Gastroesophageal sphincter (tissue), 4 donors: Measurements from ENCODE around the gene LGI1. TPM values are rescaled to one million over a fixed set of nuclear protein-coding genes. Genes with fewer than 3 reads are reported as not detected.
"Not testable (repeated sequence)": the region's sequence is repeated elsewhere in the genome, so short reads cannot be mapped to it uniquely, and the experiment has no call there.

Source experiments
- ATAC-seq: fragments of 150-250 bp; one replicate; pipeline ENCODE4 v1.9.1; 2016; ENCODE audit warnings: mild to moderate bottlenecking, moderate library complexity
- H3K27ac ChIP-seq, 4 donors: fragments of 200-600 bp; sonication (generic) in 3 of 4; 1 replicate in 3 of 4; 2 replicates in 1 of 4; pipeline ENCODE4 v1.5.1; 2016 to 2019
- H3K27me3 ChIP-seq: fragments of 200-600 bp; sonication (generic); one replicate; pipeline ENCODE4 v1.5.1; 2019
- H3K36me3 ChIP-seq, 2 donors: fragments of 200-600 bp; sonication (generic); one replicate each; pipeline ENCODE4 v1.5.1; 2019; ENCODE audit warnings: control low read depth in 1 of 2
- H3K4me1 ChIP-seq, 3 donors: fragments of 200-600 bp; sonication (generic); 1 replicate in 2 of 3; 2 replicates in 1 of 3; pipeline ENCODE4 v1.5.1; 2016 to 2019; ENCODE audit warnings: control low read depth in 2 of 3
- H3K4me3 ChIP-seq, 2 donors: fragments of 200-600 bp; sonication (generic); one replicate each; pipeline ENCODE4 v1.5.1; 2019; ENCODE audit warnings: mild to moderate bottlenecking in 1 of 2, moderate library complexity in 1 of 2
- H3K9me3 ChIP-seq, 3 donors: fragments of 200-600 bp; sonication (generic); one replicate each; pipeline ENCODE4 v1.5.1; 2017 to 2019; ENCODE audit warnings: control low read depth in 2 of 3
- EP300 ChIP-seq: sonication (generic); formaldehyde crosslinking; IDR thresholded peaks from one replicate; pipeline ENCODE4 v1.6.1; 2017; ENCODE audit warnings: antibody characterized with exemption, mild to moderate bottlenecking
- POLR2A ChIP-seq, 2 donors: fragments of 450-650 bp; IDR thresholded peaks; one replicate each; pipeline ENCODE4 v1.6.1; 2017; ENCODE audit warnings: antibody characterized with exemption in 2 of 2, mild to moderate bottlenecking in 2 of 2, moderate library complexity in 1 of 2
- POLR2AphosphoS5 ChIP-seq: sonication (generic); formaldehyde crosslinking; IDR thresholded peaks from one replicate; pipeline ENCODE4 v1.6.1; 2017; ENCODE audit warnings: antibody characterized with exemption
- WGBS, 2 donors: methylation state at CpG; one replicate each; pipeline ENCODE4 v1.1.5; 2018; ENCODE audit warnings: low coverage in 1 of 2; 5-methylcytosine and 5-hydroxymethylcytosine counted together
- total RNA-seq, 4 donors: library from RNA; depleted of rRNA; stranded (reverse); fragments of >200 nt; gene quantifications; one replicate each; pipeline ENCODE4 v1.1.0, GENCODE V29; 2016
- TF ChIP-seq, protein P1 (sequence below), 4 experiments: fragments of 200-600 bp in 2 of 4; fragments of 450-650 bp in 2 of 4; sonication (generic) in 1 of 4; IDR thresholded peaks; one replicate each; pipeline ENCODE4 v1.5.1; 2017 to 2019; ENCODE audit warnings: antibody characterized with exemption in 4 of 4, mild to moderate bottlenecking in 2 of 4, moderate library complexity in 2 of 4

Gene LGI1
- total RNA-seq, 4 donors from 2014 or later, result 0.17 to 1.9 (median 0.35) TPM; not detected in 1

DNA sequence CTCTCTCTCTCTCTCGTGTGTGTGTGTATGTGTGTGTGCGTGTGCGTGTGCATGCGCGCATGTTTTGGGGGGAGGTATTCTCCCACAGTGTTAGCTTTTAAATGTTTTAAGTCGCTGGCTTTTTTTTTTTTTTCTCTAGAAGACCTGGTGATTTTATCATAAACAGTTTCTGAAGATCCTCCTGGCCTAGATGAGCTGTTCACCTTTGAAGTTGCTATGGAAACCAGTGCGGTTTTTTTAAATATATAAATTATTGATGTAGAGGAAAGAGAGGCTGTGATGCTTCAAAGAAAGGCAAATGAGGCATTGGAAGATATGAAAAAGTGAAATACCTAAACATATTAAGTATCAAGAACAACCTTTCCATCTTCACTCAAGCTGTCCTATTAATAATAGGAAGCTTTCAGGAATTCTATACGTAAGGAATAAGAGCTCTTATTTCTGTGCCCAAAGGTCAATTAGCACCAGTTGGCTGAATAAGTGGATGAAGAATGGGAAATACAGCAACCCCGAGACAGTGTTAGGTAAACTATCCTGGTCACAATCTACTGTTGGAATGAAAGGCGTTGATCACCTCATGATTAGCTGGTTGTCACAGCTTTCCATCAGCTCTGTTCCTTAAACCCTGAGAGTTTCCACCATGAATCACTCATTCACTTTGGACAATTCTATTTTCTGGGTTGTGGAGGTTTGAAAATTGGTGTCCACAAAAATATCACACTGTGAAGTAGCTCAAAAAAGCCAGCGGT lies 69.5 kb downstream of the LGI1 start:
- peaks cover 4% of the 10 kb centered on the region for H3K27me3 ChIP-seq
- H3K9me3 ChIP-seq, result no peaks in the 10 kb centered on the region
- H3K36me3 ChIP-seq, result no peaks in the 10 kb centered on the region
- no peak overlapping the region for H3K4me3 ChIP-seq
- ATAC-seq, result no peak
- no peaks in the 10 kb centered on the region for H3K4me1 ChIP-seq
- H3K27ac ChIP-seq, result no peak overlapping the region
- WGBS, 2 donors, result 70 to 86% methylated on average over 9 to 11 of the region's 11 CpGs
- TF ChIP-seq EP300 (no peak), POLR2AphosphoS5 (no peak), POLR2A (IDR thresholded peaks at IDR 0.05) (no peak)
- TF ChIP-seq, protein P1, sequence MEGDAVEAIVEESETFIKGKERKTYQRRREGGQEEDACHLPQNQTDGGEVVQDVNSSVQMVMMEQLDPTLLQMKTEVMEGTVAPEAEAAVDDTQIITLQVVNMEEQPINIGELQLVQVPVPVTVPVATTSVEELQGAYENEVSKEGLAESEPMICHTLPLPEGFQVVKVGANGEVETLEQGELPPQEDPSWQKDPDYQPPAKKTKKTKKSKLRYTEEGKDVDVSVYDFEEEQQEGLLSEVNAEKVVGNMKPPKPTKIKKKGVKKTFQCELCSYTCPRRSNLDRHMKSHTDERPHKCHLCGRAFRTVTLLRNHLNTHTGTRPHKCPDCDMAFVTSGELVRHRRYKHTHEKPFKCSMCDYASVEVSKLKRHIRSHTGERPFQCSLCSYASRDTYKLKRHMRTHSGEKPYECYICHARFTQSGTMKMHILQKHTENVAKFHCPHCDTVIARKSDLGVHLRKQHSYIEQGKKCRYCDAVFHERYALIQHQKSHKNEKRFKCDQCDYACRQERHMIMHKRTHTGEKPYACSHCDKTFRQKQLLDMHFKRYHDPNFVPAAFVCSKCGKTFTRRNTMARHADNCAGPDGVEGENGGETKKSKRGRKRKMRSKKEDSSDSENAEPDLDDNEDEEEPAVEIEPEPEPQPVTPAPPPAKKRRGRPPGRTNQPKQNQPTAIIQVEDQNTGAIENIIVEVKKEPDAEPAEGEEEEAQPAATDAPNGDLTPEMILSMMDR (IDR thresholded peaks at IDR 0.05), result no peak

DNA sequence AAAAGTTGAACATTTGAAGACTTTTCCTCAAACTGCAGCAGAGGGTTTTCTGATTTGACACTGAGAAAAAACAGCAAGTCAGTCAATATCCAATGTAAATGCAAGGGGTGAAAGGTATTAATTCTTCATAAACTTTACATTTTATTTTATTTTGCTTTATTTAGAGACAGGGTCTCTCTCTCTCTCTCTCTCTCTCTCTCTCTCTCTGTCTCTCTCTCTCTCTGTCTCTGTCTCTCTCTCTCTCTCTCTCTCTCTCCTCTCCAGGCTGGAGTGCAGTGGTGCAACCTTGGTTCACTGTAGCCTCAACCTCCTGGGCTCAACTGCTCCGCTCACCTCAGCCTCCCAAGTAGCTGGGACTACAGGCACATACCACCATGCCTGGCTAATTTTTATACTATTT lies 73.3 kb downstream of the LGI1 start:
- H3K4me3 ChIP-seq, H3K4me1 ChIP-seq, ATAC-seq, H3K36me3 ChIP-seq, H3K27ac ChIP-seq, H3K27me3 ChIP-seq: not testable (repeated sequence)
- WGBS, 2 donors, result 89% methylated on average over 1 of the region's 1 CpG; no CpG with 5 or more reads in 1 of the 2 donors
- H3K9me3 ChIP-seq, result peaks cover 0 to 11% (median 0%) of the 10 kb centered on the region in 3 donors

DNA sequence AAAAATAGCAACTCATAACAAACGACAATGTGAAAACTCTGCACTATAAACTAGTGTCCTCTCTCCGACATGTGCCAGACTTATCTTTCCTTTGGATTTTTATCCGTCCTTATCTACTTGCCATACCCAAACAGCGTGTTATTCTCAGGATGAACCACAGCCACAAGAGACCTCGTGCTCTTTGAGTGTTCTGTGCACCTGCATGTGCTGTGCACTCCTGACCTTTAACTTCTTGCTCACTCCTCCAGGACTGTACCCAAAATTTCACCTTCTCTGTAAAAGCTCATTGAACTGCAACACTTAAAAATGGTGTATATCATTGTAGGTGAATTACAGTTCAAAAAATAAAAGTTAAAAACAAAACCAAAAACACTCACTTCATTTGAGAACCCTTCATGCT lies 78.0 kb downstream of the LGI1 start:
- H3K27me3 ChIP-seq, result no peaks in the 10 kb centered on the region
- no peak for ATAC-seq
- H3K4me1 ChIP-seq, result no peaks in the 10 kb centered on the region
- H3K4me3 ChIP-seq, result no peak overlapping the region
- H3K27ac ChIP-seq, result no peak overlapping the region
- H3K9me3 ChIP-seq, result peaks cover 0 to 11% (median 0%) of the 10 kb centered on the region in 3 donors
- H3K36me3 ChIP-seq, result no peaks in the 10 kb centered on the region
- 52% methylated on average over 5 of the region's 5 CpGs for WGBS, 2 donors
- TF ChIP-seq EP300 (no peak), POLR2AphosphoS5 (no peak), POLR2A (IDR thresholded peaks at IDR 0.05) (no peak)
- TF ChIP-seq, protein P1 (IDR thresholded peaks at IDR 0.05), result no peak

DNA sequence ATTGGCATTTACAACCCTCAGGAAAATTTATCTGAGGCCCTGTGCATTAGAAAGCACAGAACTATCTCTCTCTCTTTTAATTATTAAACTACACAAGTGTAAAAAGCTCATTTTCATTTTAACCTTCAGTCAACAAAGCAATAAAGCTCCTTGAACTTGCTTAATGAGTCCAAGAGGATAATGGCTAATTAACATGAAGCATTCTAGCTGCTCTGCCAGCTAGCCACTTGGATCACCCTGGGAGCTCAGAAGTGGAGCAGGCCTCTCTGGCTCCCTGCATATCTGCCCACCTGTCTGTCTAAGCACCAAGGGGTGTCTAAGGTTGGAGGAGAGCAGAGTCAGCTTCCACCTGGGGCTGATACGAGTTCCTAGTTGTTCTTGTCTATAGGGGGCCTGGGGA lies 80.1 kb downstream of the LGI1 start:
- Histone ChIP-seq H3K27ac (no peak overlapping the region), H3K27me3 (no peaks in the 10 kb centered on the region), H3K36me3 (no peaks in the 10 kb centered on the region), H3K4me1 (no peaks in the 10 kb centered on the region), H3K4me3 (no peak overlapping the region), H3K9me3 (peaks cover 0 to 11% (median 0%) of the 10 kb centered on the region in 3 donors)
- TF ChIP-seq EP300 (no peak), POLR2A (IDR thresholded peaks at IDR 0.05) (no peak), POLR2AphosphoS5 (no peak)
- TF ChIP-seq, protein P1 (IDR thresholded peaks at IDR 0.05), result no peak
- WGBS, 2 donors, result 57% methylated on average over 1 of the region's 1 CpG; no CpG with 5 or more reads in 1 of the 2 donors
- no peak for ATAC-seq

DNA sequence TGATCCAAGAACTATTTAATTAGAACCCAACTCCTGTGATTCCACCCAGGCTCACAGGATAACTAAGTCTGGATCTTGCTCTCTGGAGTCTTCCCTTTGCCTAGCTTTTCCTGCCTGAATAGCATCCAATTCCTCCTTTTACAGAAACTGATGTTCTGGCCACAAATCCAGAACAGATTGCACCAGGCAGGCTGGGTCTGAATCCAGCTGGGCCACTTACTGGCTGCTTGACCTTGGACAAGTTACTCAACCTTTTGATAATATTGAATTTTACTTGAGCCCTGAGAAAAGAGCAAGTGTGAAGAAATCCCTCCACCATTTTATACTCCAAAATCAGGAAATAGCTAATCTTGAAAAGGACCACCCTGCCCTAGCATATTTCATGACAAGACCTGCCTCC lies 80.5 kb downstream of the LGI1 start:
- H3K27me3 ChIP-seq, result no peaks in the 10 kb centered on the region
- no peak overlapping the region for H3K4me3 ChIP-seq
- H3K4me1 ChIP-seq, result no peaks in the 10 kb centered on the region
- no peak for ATAC-seq
- no peak for TF ChIP-seq POLR2AphosphoS5
- no peak overlapping the region for H3K27ac ChIP-seq
- peaks cover 0 to 9% (median 0%) of the 10 kb centered on the region in 3 donors for H3K9me3 ChIP-seq
- H3K36me3 ChIP-seq, result no peaks in the 10 kb centered on the region

DNA sequence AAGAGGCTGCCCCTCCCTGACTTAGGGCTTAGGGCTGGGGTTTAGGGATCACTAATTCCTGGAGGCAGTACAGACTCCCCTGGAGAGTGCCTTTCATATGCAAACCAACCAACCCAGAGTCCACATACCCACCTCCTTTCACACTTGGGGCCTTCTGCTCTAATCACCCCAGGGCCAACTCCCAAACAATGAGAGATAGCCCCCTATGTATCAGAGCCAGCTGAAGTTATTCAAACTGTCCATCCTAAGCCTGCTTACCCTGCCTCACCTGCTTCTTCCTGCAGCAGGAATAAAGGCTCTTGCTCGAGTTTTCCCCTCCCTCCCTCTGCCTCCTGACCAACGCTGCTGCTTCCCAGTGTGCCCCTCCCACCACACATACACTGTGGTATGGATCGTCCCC lies 84.2 kb downstream of the LGI1 start:
- no peak for ATAC-seq
- no peaks in the 10 kb centered on the region for H3K9me3 ChIP-seq
- TF ChIP-seq POLR2AphosphoS5 (no peak), EP300 (no peak), POLR2A (IDR thresholded peaks at IDR 0.05) (no peak)
- TF ChIP-seq, protein P1 (IDR thresholded peaks at IDR 0.05), result no peak
- H3K36me3 ChIP-seq, result no peaks in the 10 kb centered on the region
- 14 to 23% methylated on average over 3 of the region's 3 CpGs for WGBS, 2 donors
- H3K4me3 ChIP-seq, result no peak overlapping the region
- H3K27me3 ChIP-seq, result no peaks in the 10 kb centered on the region
- no peaks in the 10 kb centered on the region for H3K4me1 ChIP-seq
- H3K27ac ChIP-seq, result no peak overlapping the region
